ENCODE data around the gene CDC7. TPM values are rescaled to one million over a fixed set of nuclear protein-coding genes. Genes with fewer than 3 reads are reported as not detected.

Gene CDC7
- total and polyA plus RNA-seq, 2 experiments from 2014 or later: 26.6 to 44.0 TPM

GRCh38 chr1:91550961-91551360 is 50.3 kb downstream of the CDC7 start (continued):
- TF ChIP-seq ZNF462 (CRISPR knock-in tag; IDR thresholded peaks at IDR 0.05) (no peak), CTCF (conservative IDR thresholded peaks at IDR 0.05; ENCODE audit: low read depth in 2 of 2) (no peak)

DNA sequence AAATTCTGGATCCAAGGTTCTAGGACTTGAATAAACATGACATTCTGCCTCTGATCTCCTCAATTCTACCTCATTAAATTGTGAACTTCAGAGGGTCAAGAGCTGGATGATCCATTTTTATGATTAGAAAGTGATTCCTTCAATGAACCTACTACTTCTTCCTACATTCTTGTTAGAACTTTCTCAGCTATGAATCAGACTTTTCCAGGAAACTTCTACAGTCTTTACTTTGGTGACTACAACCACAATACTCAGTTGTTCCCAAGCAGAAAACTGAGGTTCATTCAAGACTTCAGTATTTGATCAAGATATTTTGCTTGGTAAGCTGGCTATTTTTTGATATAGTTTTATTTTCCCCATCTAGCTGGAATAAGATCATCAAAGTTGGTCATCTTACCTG is 51.4 kb downstream of the CDC7 start:
- DNase-seq (ENCODE audit: low spot score) (no peak), ATAC-seq (no peak)
- Histone ChIP-seq H3F3A (replicated peaks; ENCODE audit: low read depth) (no peaks in the 10 kb centered on the region), H3K36me3 (ENCODE audit: insufficient read depth) (no peaks in the 10 kb centered on the region), H3K27me3 (ENCODE audit: insufficient read depth) (no peaks in the 10 kb centered on the region), H3K79me2 (replicated peaks; ENCODE audit: insufficient read depth) (no peaks in the 10 kb centered on the region), H3K4me1 (ENCODE audit: insufficient read depth) (no peaks in the 10 kb centered on the region), H3K4me2 (no peak overlapping the region), H3K4me3 (no peak overlapping the region), H2AFZ (peak overlapping the region; percentile 88; the same call in 1 of the 2 replicates), H3K9me2 (ENCODE audit: insufficient read depth) (0 out of 2 replicates have a peak, but pooled peaks cover 7% of the 10 kb centered on the region), H4K20me1 (replicated peaks; ENCODE audit: insufficient read depth) (no peaks in the 10 kb centered on the region), H3K27ac (ENCODE audit: low read depth) (no peak overlapping the region)
- Mint-ChIP-seq H3K9me3 (no peaks in the 10 kb centered on the region; the same call in 2 of the 3 replicates), H3K27me3 (ENCODE audit: insufficient read depth, low read depth, poor library complexity) (peaks cover 8% of the 10 kb centered on the region), H3K4me1 (peaks cover 9% of the 10 kb centered on the region), H3K27ac (no peak overlapping the region), H3K4me3 (no peak overlapping the region), H3K36me3 (ENCODE audit: low read depth) (no peaks in the 10 kb centered on the region)
- no peak for TF ChIP-seq POLR2AphosphoS5 (IDR thresholded peaks at IDR 0.05; ENCODE audit: low read depth)
- TF ChIP-seq CTCF (conservative IDR thresholded peaks at IDR 0.05; ENCODE audit: low read depth in 2 of 2): no peak
- TF ChIP-seq NANOG (IDR thresholded peaks at IDR 0.05; ENCODE audit: borderline replicate concordance): no peak
- TF ChIP-seq ZNF331 (CRISPR knock-in tag; IDR thresholded peaks at IDR 0.05; ENCODE audit: low read depth): no peak
- no peak for TF ChIP-seq EZH2phosphoT487 (IDR thresholded peaks at IDR 0.05; ENCODE audit: unreplicated experiment)
- no peak for TF ChIP-seq ZNF114 (CRISPR knock-in tag; IDR thresholded peaks at IDR 0.05)
- TF ChIP-seq EZH2 (IDR thresholded peaks at IDR 0.05; ENCODE audit: low read depth, unreplicated experiment): no peak
